ENCODE results near the gene MAP4K4.

MAP4K4 gene

GRCh38 chr2:101788995-101789970 is 91.8 kb downstream of the MAP4K4 start:
- no peak overlapping the region for H2BK120ac ChIP-seq (ENCODE audit: low read depth, low read length)
- no peak overlapping the region for H4K91ac ChIP-seq (ENCODE audit: low read depth, low read length, poor library complexity)
- no peak overlapping the region for H3K23ac ChIP-seq (ENCODE audit: low read depth, low read length, poor library complexity)
- H3K14ac ChIP-seq (ENCODE audit: low read length): no peak overlapping the region
- H2AK5ac ChIP-seq (ENCODE audit: low read depth, low read length): no peak overlapping the region
- no peak for DNase-seq (ENCODE audit: low spot score)
- WGBS, 2 donors (ENCODE audit: extremely low coverage in 2 of 2, insufficient read length in 2 of 2, insufficient replicate concordance in 1 of 2): no CpG with 5 or more reads among the region's 4 CpGs
- H3K9ac ChIP-seq (ENCODE audit: low read depth, low read length, poor library complexity): no peak overlapping the region
- peaks cover 2% of the 10 kb centered on the region in 2 donors for H3K4me1 ChIP-seq (ENCODE audit: control insufficient read depth in 2 of 2, insufficient read depth in 1 of 2, low read depth in 1 of 2, low read length in 2 of 2)
- no peak overlapping the region for H3K18ac ChIP-seq (ENCODE audit: low read length)
- H2AFZ ChIP-seq (ENCODE audit: low read length): no peak overlapping the region
- no peak overlapping the region for H3K4me3 ChIP-seq (ENCODE audit: low read length in 2 of 2)
- H2BK12ac ChIP-seq (ENCODE audit: low read length): no peak overlapping the region
- no peaks in the 10 kb centered on the region for H3K79me1 ChIP-seq (ENCODE audit: low read depth, low read length)
- H3K4me2 ChIP-seq (ENCODE audit: insufficient read depth, low read length, poor library complexity, severe bottlenecking): no peak overlapping the region
- no peak overlapping the region for H2BK5ac ChIP-seq (ENCODE audit: low read length)
- H3K27ac ChIP-seq (replicated peaks; ENCODE audit: low read length): no peak overlapping the region
- H3K36me3 ChIP-seq (replicated peaks in 1 of 2; ENCODE audit: control insufficient read depth in 2 of 2, insufficient read depth in 2 of 2, low read length in 2 of 2): peaks cover 2 to 24% of the 10 kb centered on the region in 2 donors
- H4K8ac ChIP-seq (ENCODE audit: low read depth, low read length): no peak overlapping the region
- H3K9me3 ChIP-seq (replicated peaks in 1 of 2; ENCODE audit: control insufficient read depth in 2 of 2, insufficient read depth in 1 of 2, low read depth in 1 of 2, low read length in 2 of 2): no peaks in the 10 kb centered on the region
- H3K4ac ChIP-seq (ENCODE audit: low read length): no peak overlapping the region
- no peak overlapping the region for H2BK15ac ChIP-seq (ENCODE audit: low read length)
- H3K27me3 ChIP-seq (ENCODE audit: control insufficient read depth in 3 of 3, insufficient read depth in 3 of 3, low read depth in 1 of 3, low read length in 3 of 3): no peaks in the 10 kb centered on the region

- Histone ChIP-seq H3K79me1 (ENCODE audit: low read depth, low read length) (peaks cover 3% of the 10 kb centered on the region), H3K18ac (ENCODE audit: low read length) (no peak overlapping the region), H3K36me3 (replicated peaks in 1 of 2; ENCODE audit: control insufficient read depth in 2 of 2, insufficient read depth in 2 of 2, low read length in 2 of 2) (peaks cover 2 to 24% of the 10 kb centered on the region in 2 donors), H4K8ac (ENCODE audit: low read depth, low read length) (no peak overlapping the region), H3K4ac (ENCODE audit: low read length) (no peak overlapping the region), H3K9ac (ENCODE audit: low read depth, low read length, poor library complexity) (no peak overlapping the region), H3K4me3 (ENCODE audit: low read length in 2 of 2) (no peak overlapping the region), H3K4me2 (ENCODE audit: insufficient read depth, low read length, poor library complexity, severe bottlenecking) (no peak overlapping the region), H2BK120ac (ENCODE audit: low read depth, low read length) (no peak overlapping the region), H2AK5ac (ENCODE audit: low read depth, low read length) (no peak overlapping the region), H2BK15ac (ENCODE audit: low read length) (no peak overlapping the region), H3K27ac (replicated peaks; ENCODE audit: low read length) (no peak overlapping the region), H3K14ac (ENCODE audit: low read length) (no peak overlapping the region), H3K23ac (ENCODE audit: low read depth, low read length, poor library complexity) (no peak overlapping the region), H3K27me3 (ENCODE audit: control insufficient read depth in 3 of 3, insufficient read depth in 3 of 3, low read depth in 1 of 3, low read length in 3 of 3) (no peaks in the 10 kb centered on the region), H2BK12ac (ENCODE audit: low read length) (no peak overlapping the region), H2BK5ac (ENCODE audit: low read length) (no peak overlapping the region), H4K91ac (ENCODE audit: low read depth, low read length, poor library complexity) (no peak overlapping the region), H2AFZ (ENCODE audit: low read length) (no peak overlapping the region), H3K4me1 (ENCODE audit: control insufficient read depth in 2 of 2, insufficient read depth in 1 of 2, low read depth in 1 of 2, low read length in 2 of 2) (peaks cover 2% of the 10 kb centered on the region in 2 donors), H3K9me3 (replicated peaks in 1 of 2; ENCODE audit: control insufficient read depth in 2 of 2, insufficient read depth in 1 of 2, low read depth in 1 of 2, low read length in 2 of 2) (no peaks in the 10 kb centered on the region)
- no CpG with 5 or more reads among the region's 5 CpGs for WGBS, 2 donors (ENCODE audit: extremely low coverage in 2 of 2, insufficient read length in 2 of 2, insufficient replicate concordance in 1 of 2)
- no peak for DNase-seq (ENCODE audit: low spot score)
These were observed 92.9 kb downstream of the MAP4K4 start for GRCh38 chr2:101790416-101790815.

DNA sequence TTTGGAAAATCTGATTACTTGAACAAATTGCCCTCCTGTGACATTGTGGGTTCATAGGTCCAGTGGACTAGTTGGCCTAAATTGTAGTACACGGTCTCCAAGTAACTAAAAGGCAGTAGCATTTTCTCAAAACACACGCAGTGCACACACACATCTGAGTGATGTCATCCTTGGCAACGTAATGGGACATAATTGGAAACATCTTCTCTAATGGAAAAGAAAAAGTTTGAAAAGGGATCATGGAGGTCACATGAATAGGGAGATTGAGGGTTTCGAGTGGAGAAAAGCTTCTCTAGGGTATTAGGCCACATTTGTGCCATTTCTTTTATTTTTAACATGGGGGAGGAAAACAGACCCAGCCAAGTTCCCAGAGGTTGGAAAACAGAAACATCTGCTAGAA is 93.3 kb downstream of the MAP4K4 start:
- no peaks in the 10 kb centered on the region for H3K9me3 ChIP-seq (replicated peaks in 1 of 2; ENCODE audit: control insufficient read depth in 2 of 2, insufficient read depth in 1 of 2, low read depth in 1 of 2, low read length in 2 of 2)
- no peak overlapping the region for H2BK12ac ChIP-seq (ENCODE audit: low read length)
- no peak overlapping the region for H3K27ac ChIP-seq (replicated peaks; ENCODE audit: low read length)
- H3K14ac ChIP-seq (ENCODE audit: low read length): no peak overlapping the region
- no peak overlapping the region for H4K91ac ChIP-seq (ENCODE audit: low read depth, low read length, poor library complexity)
- no peak for DNase-seq (ENCODE audit: low spot score)
- peaks cover 3% of the 10 kb centered on the region for H3K79me1 ChIP-seq (ENCODE audit: low read depth, low read length)
- WGBS, 2 donors (ENCODE audit: extremely low coverage in 2 of 2, insufficient read length in 2 of 2, insufficient replicate concordance in 1 of 2): no CpG with 5 or more reads among the region's 4 CpGs
- H3K4ac ChIP-seq (ENCODE audit: low read length): no peak overlapping the region
- no peak overlapping the region for H3K23ac ChIP-seq (ENCODE audit: low read depth, low read length, poor library complexity)
- no peak overlapping the region for H4K8ac ChIP-seq (ENCODE audit: low read depth, low read length)
- H2BK120ac ChIP-seq (ENCODE audit: low read depth, low read length): no peak overlapping the region
- no peak overlapping the region for H2AFZ ChIP-seq (ENCODE audit: low read length)
- no peak overlapping the region for H3K4me2 ChIP-seq (ENCODE audit: insufficient read depth, low read length, poor library complexity, severe bottlenecking)
- H3K27me3 ChIP-seq (ENCODE audit: control insufficient read depth in 3 of 3, insufficient read depth in 3 of 3, low read depth in 1 of 3, low read length in 3 of 3): no peaks in the 10 kb centered on the region
- peaks cover 2 to 24% of the 10 kb centered on the region in 2 donors for H3K36me3 ChIP-seq (replicated peaks in 1 of 2; ENCODE audit: control insufficient read depth in 2 of 2, insufficient read depth in 2 of 2, low read length in 2 of 2)
- H3K4me1 ChIP-seq (ENCODE audit: control insufficient read depth in 2 of 2, insufficient read depth in 1 of 2, low read depth in 1 of 2, low read length in 2 of 2): peaks cover 2% of the 10 kb centered on the region in 2 donors
- no peak overlapping the region for H3K4me3 ChIP-seq (ENCODE audit: low read length in 2 of 2)
- no peak overlapping the region for H3K9ac ChIP-seq (ENCODE audit: low read depth, low read length, poor library complexity)
- no peak overlapping the region for H2BK5ac ChIP-seq (ENCODE audit: low read length)
- H3K18ac ChIP-seq (ENCODE audit: low read length): no peak overlapping the region
- H2AK5ac ChIP-seq (ENCODE audit: low read depth, low read length): no peak overlapping the region
- H2BK15ac ChIP-seq (ENCODE audit: low read length): no peak overlapping the region

DNA sequence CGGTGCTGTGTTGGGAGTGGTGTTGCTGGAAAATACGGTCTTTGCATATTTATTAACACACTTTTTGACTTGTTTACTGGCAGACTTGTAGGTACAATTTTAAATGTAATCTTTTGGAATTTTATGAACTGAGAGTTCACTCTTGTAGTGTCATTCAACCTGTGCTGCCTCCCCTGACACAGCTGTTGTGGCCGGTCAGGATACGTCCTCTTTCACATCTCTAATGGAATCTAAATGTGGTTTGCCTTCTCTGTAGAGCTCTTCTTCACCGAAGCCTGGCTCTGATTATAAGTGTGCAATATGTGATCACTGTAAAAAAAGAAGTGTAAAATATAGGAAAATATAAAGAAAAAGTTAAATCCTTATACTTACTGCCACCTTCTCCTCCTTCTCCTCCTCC is 94.7 kb downstream of the MAP4K4 start:
- H3K4ac ChIP-seq (ENCODE audit: low read length): no peak overlapping the region
- DNase-seq (ENCODE audit: low spot score): no peak
- no peak overlapping the region for H3K4me3 ChIP-seq (ENCODE audit: low read length in 2 of 2)
- H3K4me1 ChIP-seq (ENCODE audit: control insufficient read depth in 2 of 2, insufficient read depth in 1 of 2, low read depth in 1 of 2, low read length in 2 of 2): peaks cover 8 to 10% of the 10 kb centered on the region in 2 donors
- H3K4me2 ChIP-seq (ENCODE audit: insufficient read depth, low read length, poor library complexity, severe bottlenecking): no peak overlapping the region
- no peak overlapping the region for H3K14ac ChIP-seq (ENCODE audit: low read length)
- H3K27ac ChIP-seq (replicated peaks; ENCODE audit: low read length): no peak overlapping the region
- no peak overlapping the region for H2BK15ac ChIP-seq (ENCODE audit: low read length)
- H2BK120ac ChIP-seq (ENCODE audit: low read depth, low read length): no peak overlapping the region
- H3K23ac ChIP-seq (ENCODE audit: low read depth, low read length, poor library complexity): no peak overlapping the region
- no peaks in the 10 kb centered on the region for H3K9me3 ChIP-seq (replicated peaks in 1 of 2; ENCODE audit: control insufficient read depth in 2 of 2, insufficient read depth in 1 of 2, low read depth in 1 of 2, low read length in 2 of 2)
- H2AFZ ChIP-seq (ENCODE audit: low read length): no peak overlapping the region
- peaks cover 2 to 24% of the 10 kb centered on the region in 2 donors for H3K36me3 ChIP-seq (replicated peaks in 1 of 2; ENCODE audit: control insufficient read depth in 2 of 2, insufficient read depth in 2 of 2, low read length in 2 of 2)
- H3K18ac ChIP-seq (ENCODE audit: low read length): no peak overlapping the region
- H2BK5ac ChIP-seq (ENCODE audit: low read length): no peak overlapping the region
- no peak overlapping the region for H4K8ac ChIP-seq (ENCODE audit: low read depth, low read length)
- WGBS, 2 donors (ENCODE audit: extremely low coverage in 2 of 2, insufficient read length in 2 of 2, insufficient replicate concordance in 1 of 2): no CpG with 5 or more reads among the region's 5 CpGs
- H3K79me1 ChIP-seq (ENCODE audit: low read depth, low read length): peaks cover 7% of the 10 kb centered on the region
- no peak overlapping the region for H2BK12ac ChIP-seq (ENCODE audit: low read length)
- H3K9ac ChIP-seq (ENCODE audit: low read depth, low read length, poor library complexity): no peak overlapping the region
- H2AK5ac ChIP-seq (ENCODE audit: low read depth, low read length): no peak overlapping the region
- no peaks in the 10 kb centered on the region for H3K27me3 ChIP-seq (ENCODE audit: control insufficient read depth in 3 of 3, insufficient read depth in 3 of 3, low read depth in 1 of 3, low read length in 3 of 3)
- no peak overlapping the region for H4K91ac ChIP-seq (ENCODE audit: low read depth, low read length, poor library complexity)
